ELR (cell line): Measurements from ENCODE around the gene RETN.

Source experiments
- DNase-seq: peaks from one replicate; pipeline ENCODE4 v3.0.0-alpha.2; 2015; ENCODE audit warnings: low read depth

The RETN gene

GRCh38 chr19:7657131-7657751 is 11.6 kb upstream of the RETN start:
- no peak for DNase-seq

DNA sequence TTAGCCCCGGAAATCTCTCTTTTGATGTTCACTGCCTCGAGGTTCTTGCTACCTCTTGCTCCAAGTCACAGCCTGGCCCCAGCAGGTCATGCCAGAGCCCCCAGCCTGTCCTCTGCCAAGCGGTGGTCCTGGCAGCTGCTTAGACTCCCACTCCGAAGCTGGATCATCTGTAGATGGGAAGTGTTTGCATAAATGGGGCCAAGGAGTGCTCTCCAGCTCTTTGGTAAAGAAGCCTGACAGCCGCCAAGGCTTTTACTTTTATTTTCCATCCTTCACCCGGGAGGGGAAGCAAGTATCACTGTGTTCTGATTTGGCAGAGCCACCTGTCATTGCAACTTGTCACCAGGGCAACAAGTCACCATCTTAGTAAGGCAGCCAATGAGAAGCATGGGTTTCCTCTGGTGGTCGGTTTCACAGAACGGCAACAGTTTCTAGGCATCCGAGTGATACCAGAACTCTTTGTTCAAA is 10.6 kb upstream of the RETN start:
- DNase-seq = no peak

DNA sequence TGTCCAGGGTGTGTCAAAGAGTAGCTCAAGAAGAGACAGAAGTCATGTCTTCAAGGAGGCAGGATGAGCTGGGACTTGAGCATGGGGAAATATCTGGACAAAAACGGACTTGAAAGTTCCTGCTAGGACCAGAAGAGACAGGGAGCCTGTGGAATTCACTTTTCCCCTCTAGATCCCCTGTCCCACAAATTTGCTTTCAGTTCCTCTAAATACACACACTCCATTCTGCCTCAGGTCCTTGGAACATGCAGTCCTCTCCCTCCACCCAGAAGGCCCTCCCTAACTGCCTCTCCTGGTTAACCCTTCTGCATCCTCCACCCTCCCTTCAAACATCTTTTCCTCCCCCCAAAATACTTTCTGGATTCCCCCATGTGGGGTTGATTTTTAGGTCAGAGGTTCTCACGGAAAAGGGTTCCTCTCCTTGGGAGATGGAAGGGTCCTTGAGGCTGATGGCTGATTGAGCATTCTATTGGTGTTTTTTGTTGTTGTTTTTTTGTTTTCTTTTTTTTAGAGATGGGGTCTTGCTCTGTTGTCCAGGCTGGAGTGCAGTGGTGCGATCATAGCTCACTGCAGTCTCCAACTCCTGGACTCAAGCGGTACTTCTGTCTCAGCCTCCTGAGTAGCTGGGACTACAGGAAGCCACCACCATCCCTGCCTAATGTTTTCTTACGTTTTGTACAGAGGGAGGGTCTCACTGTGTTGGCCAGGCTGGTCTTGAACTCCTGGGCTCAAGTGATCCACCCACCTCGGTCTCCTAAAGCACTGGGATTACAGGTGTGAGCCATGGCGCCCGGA is 6.9 kb upstream of the RETN start:
- DNase-seq = no peak

DNA sequence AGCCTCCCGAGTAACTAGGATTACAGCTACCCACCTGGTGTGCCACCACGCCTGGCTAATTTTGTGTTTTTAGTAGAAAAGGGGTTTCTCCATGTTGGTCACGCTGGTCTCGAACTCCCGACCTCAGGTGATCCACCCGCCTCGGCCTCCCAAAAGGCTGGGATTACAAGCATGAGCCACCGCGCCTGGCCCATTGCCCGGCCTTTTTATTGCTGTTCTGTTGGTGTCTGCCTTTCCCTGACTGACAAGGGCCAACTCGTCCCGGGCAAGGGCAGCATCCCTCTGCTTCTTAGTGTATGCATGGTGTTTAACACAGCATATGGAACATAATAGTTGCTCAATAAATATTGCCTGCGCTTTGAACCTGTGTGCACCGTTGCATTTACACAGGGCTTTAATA is 6.2 kb upstream of the RETN start:
- no peak for DNase-seq

GRCh38 chr19:7663706-7664105 is 5.1 kb upstream of the RETN start:
- DNase-seq = no peak

- no peak for DNase-seq
Measured at GRCh38 chr19:7665076-7665475, 3.8 kb upstream of the RETN start.

GRCh38 chr19:7669641-7670040 is 792 bp downstream of the RETN start:
- DNase-seq = no peak

GRCh38 chr19:7670150-7670783 is 1.4 kb downstream of the RETN start:
- no peak for DNase-seq

GRCh38 chr19:7670790-7671189 is 1.9 kb downstream of the RETN start:
- DNase-seq = no peak

DNA sequence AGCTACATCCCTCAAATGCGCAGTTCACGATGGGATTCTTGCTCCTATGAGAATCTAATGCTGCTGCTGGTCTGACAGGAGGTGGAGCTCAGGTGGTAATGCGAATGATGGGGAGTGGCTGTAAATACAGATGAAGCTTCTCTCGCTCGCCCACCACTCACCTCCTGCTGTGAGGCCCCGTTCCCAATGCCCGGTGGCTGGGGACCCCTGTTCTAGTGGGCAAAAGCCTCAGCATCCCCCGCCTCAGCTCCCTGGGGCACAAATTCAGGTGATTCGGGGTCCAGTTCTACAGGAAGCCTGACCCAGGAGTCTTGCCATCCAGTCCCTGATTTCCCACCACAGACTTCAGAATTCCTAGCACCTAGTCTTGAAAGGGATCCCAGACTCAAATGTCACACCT is 3.7 kb downstream of the RETN start:
- DNase-seq = no peak

- DNase-seq = peak; percentile 82
Measured at GRCh38 chr19:7674010-7675005, 5.5 kb downstream of the RETN start.

- no peak for DNase-seq
Measured at GRCh38 chr19:7676376-7676775, 7.5 kb downstream of the RETN start.

DNA sequence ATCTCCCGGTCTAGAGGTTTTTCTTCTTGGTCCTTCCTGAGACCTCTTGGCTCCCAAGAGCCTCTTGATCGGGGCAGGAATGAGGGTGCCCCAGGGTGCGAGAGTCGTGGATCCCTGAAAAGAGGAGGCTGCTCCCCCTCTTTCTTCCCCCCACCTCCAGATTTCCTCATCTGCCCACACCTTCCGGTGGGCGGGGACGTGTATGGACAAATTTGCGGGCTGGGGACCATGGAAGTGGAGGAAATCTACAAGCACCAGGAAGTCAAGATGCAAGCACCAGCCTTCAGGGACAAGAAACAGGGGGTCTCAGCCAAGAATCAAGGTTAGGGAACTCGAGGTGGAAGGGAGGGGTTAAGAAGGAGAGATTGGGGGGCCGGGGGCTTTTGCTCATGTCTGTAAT is 8.0 kb downstream of the RETN start, which contains the start of gene MCEMP1:
MCEMP1 (plus strand) TSS at position 237 of the 400 bp plus-strand sequence; CDS start at position 268, 31 bp downstream.
- no peak for DNase-seq

DNA sequence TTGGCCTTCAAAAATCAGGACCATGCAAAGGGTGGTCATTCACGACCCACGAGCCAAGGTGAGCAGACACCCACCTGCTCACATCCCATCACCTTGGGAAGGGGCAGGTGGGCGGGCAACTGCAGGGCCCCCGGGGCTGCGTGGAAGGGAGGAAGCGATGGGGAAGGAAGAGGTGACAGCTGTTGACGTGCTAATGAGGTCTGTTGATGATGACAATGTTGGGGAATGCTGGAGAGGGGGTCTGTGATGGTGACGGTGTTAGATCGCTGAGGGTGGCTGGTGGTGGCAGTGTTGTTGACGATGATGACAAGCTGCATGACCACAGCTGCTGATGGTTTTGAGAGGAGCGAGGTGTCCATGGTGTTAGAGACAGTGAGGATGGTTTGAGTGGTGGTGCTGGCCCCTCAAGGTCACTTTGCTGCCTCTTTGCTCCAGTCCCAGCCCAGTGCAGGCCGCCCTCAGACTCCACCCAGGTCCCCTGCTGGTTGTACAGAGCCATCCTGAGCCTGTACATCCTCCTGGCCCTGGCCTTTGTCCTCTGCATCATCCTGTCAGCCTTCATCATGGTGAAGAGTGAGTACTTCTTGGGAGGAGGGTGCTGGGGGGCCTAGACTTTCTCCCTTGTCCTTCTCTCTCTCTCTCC is 8.9 kb downstream of the RETN start:
- no peak for DNase-seq

DNA sequence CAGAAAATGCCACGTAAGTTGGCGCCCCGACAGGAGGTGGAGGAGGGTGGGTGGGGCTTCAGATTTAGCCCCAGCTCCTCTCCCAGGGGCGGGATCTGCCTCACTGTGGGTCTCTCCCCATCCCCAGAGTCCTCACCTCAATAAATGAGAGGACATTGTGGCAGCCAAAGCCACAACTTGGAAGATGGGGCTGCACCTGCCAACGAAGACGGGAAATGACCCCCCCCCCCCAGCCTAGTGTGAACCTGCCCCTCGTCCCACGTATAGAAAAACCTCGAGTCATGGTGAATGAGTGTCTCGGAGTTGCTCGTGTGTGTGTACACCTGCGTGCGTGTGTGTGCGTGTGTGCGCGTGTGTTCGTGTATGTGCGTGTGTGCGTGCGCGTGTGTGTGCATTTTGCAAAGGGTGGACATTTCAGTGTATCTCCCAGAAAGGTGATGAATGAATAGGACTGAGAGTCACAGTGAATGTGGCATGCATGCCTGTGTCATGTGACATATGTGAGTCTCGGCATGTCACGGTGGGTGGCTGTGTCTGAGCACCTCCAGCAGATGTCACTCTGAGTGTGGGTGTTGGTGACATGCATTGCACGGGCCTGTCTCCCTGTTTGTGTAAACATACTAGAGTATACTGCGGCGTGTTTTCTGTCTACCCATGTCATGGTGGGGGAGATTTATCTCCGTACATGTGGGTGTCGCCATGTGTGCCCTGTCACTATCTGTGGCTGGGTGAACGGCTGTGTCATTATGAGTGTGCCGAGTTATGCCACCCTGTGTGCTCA is 10.3 kb downstream of the RETN start:
- no peak for DNase-seq

DNA sequence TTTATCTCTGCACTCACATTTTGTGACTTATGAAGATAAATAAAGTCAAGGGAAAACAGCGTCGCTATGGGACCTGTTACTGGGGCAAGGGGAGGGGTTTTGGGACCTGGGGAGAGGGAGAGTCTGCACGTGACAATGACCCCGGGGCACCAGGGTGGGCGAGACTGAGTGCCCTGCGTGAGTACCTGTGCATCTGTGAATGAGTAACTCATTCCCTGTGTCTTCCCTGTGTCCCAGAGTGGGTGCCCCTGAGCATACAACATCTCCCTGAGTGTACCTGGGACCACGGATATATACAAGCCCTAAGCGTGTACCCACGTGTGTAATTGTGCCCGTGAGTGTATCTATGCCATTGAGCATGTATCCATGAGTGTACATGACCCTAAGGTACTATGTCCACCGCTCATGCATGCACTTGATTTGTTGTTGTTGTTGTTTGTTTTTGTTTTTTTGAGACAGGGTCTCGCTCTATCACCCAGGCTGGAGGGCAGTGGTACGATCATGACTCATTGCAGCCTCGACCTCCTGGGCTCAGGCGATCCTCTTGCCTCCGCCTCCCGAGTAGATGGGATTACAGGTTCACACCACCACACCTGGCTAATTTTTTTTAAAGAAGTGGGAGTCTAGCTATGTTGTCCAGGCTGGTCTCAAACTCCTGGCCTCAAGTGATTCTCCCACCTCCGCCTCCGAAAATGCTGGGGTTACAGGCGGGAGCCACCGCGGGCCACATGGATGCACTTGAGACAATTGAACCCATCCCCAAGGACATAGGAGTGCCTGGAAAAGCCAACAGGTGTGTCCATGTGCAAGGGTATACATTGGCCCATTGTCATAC is 11.1 kb downstream of the RETN start:
- no peak for DNase-seq

DNA sequence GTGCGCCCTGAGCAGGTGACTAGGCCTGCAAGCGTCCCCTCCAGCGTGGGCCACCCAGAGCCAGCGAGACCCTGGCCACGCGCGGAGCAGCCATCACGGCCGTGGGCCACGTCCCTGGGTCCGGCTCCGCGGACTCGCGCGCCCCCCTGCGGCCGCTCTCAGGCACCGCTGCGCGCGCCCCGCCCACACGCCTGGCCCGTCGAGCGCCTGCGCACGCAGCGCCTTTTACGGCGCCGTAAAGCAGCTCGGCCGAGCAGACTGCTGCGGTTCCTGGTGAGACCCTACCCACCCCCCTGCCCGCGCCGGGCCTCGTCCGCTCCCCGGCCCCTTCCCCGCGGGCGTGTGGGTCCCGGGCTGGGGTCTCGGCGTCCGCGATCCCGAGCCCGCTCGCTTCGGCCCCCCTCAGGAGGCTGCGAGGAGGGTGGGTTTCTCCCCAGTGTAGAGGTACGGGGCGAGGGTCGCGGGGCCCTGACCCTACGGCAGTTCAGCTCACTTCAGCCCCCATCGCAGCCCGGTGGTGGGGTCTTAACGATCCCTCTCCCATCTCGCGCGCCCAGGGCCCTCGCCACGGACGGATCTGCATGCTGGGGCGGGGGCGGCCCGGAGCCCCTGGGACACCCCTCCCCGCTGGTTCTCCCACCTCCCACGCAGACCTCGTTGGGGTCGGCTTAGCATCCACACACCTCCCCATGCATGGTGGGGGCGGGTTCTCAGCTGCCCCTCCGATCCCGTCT is 11.9 kb downstream of the RETN start, which contains the start of gene TRAPPC5:
TRAPPC5 (plus strand) TSS at position 228 of the 734 bp plus-strand sequence. CDS start 1,421 bp downstream, outside the sequence.
- peak; percentile 82 for DNase-seq

DNA sequence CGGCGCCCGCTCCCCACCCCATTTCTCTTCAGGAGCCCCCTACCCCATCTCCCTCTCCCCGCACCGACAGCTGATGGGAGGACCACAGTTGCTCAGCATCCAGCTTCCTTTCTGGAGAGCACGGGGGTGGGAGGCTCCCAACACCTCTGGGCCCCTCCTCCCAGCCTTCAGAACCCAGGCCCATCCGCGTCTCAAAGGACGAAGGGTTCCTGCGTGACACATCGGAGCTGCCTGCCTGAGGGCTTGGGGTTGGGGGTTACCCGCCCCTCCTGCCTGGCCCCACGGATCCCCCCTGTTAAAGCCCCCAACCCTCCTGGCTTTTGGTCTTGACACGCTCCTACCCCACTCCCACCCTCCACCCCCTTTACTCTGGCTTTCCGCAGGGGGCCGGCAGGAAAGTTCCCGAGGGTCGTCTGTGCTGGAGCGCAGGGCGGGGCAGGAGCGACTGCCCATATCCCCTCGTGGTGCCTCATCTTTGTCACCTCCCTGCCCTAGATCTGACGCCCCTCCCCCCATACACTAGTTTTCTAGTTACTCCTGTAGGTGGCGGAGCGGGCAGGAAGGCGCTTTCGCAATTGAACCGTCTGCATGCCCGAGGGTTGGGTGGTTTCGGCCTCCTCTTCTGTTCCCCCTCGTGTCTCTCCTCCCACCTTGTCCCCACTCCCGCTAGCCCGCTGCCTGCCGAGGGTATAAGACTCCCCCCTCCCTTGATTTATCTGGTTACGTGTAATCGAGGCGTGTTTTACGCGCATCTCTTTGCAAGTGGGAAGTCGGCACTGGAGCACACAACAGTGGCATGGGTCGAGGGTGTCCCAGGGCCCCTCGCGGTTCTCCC is 12.7 kb downstream of the RETN start:
- DNase-seq = peak; percentile 85
